Neural crest cell (in vitro differentiated cells): ENCODE results near the gene HMG20A. TPM values are rescaled to one million over a fixed set of nuclear protein-coding genes. Genes with fewer than 3 reads are reported as not detected.

ENCODE experiments used
- DNase-seq: peaks from one replicate; pipeline ENCODE4 v3.0.0; 2021; ENCODE audit warnings: low read depth, mixed read lengths, low spot score
- H3K27ac Mint-ChIP-seq: one replicate; pipeline ENCODE4 v1.8.0; 2021; ENCODE audit warnings: mild to moderate bottlenecking, mixed read lengths; ENCODE audit not compliant: unreplicated experiment
- H3K27me3 Mint-ChIP-seq: 2 replicates; pipeline ENCODE4 v1.8.0; 2021; ENCODE audit warnings: low read depth, mild to moderate bottlenecking, mixed read lengths
- H3K36me3 Mint-ChIP-seq: 2 replicates; pipeline ENCODE4 v1.8.0; 2021; ENCODE audit warnings: low read depth, mild to moderate bottlenecking, mixed read lengths
- H3K4me1 Mint-ChIP-seq: 2 replicates; pipeline ENCODE4 v1.8.0; 2021; ENCODE audit warnings: mixed read lengths
- H3K4me3 Mint-ChIP-seq: one replicate; pipeline ENCODE4 v1.8.0; 2021; ENCODE audit warnings: mild to moderate bottlenecking, mixed read lengths
- H3K9me3 Mint-ChIP-seq: 2 replicates; pipeline ENCODE4 v1.8.0; 2021; ENCODE audit warnings: mixed read lengths
- CTCF ChIP-seq: fragments of 200-600 bp; sonication (generic); conservative IDR thresholded peaks from 2 replicates; pipeline ENCODE4 v1.5.0; 2021; ENCODE audit warnings: antibody characterized with exemption, mild to moderate bottlenecking
- total RNA-seq: library from RNA; stranded (reverse); gene quantifications from 2 replicates; pipeline ENCODE4 v1.2.1, GENCODE V29; 2021

The HMG20A gene
- total RNA-seq, 1 donor from 2014 or later: 67.2 TPM

- Mint-ChIP-seq H3K27me3 (no peaks in the 10 kb centered on the region), H3K4me1 (peaks cover 78% of the 10 kb centered on the region), H3K36me3 (no peaks in the 10 kb centered on the region), H3K27ac (no peak overlapping the region), H3K4me3 (no peak overlapping the region), H3K9me3 (no peaks in the 10 kb centered on the region)
- TF ChIP-seq CTCF: no peak
- no peak for DNase-seq
These were observed 110.7 kb downstream of the HMG20A start for GRCh38 chr15:77531191-77532000.

GRCh38 chr15:77532067-77532710 is 111.5 kb downstream of the HMG20A start:
- no peak overlapping the region for H3K27ac Mint-ChIP-seq
- H3K4me1 Mint-ChIP-seq: peaks cover 80% of the 10 kb centered on the region
- no peaks in the 10 kb centered on the region for H3K27me3 Mint-ChIP-seq
- no peak overlapping the region for H3K4me3 Mint-ChIP-seq
- H3K36me3 Mint-ChIP-seq: no peaks in the 10 kb centered on the region
- TF ChIP-seq CTCF: no peak
- no peak for DNase-seq
- no peaks in the 10 kb centered on the region for H3K9me3 Mint-ChIP-seq

- Mint-ChIP-seq H3K27ac (no peak overlapping the region), H3K4me1 (peaks cover 83% of the 10 kb centered on the region), H3K27me3 (no peaks in the 10 kb centered on the region), H3K9me3 (no peaks in the 10 kb centered on the region), H3K4me3 (no peak overlapping the region), H3K36me3 (no peaks in the 10 kb centered on the region)
- DNase-seq: no peak
- no peak for TF ChIP-seq CTCF
These were observed 112.2 kb downstream of the HMG20A start for GRCh38 chr15:77532846-77533245.

GRCh38 chr15:77533578-77534430 is 113.1 kb downstream of the HMG20A start:
- Mint-ChIP-seq H3K4me3 (peak overlapping the region; percentile 65), H3K4me1 (peaks cover 84% of the 10 kb centered on the region), H3K27ac (peak overlapping the region; percentile 72), H3K27me3 (no peaks in the 10 kb centered on the region), H3K9me3 (no peaks in the 10 kb centered on the region), H3K36me3 (no peaks in the 10 kb centered on the region)
- no peak for TF ChIP-seq CTCF
- no peak for DNase-seq

Other genes with a start within 250 kb of the HMG20A start
- 26.0 and 26.9 TPM in 2 replicates for gene PEAK1, start 784 bp upstream of the HMG20A start, total RNA-seq
- 31.0 and 36.8 TPM in 2 replicates for gene LINGO1, start 212.0 kb downstream of the HMG20A start, total RNA-seq